Retinal pigment epithelial cell (primary cell): ENCODE results near the gene GOLGA8T.
"Not testable (repeated sequence)": the region's sequence is repeated elsewhere in the genome, so short reads cannot be mapped to it uniquely, and the experiment has no call there.

Source experiments
- DNase-seq: peaks from one replicate; pipeline ENCODE4 v3.0.0-alpha.2; 2010; ENCODE audit warnings: low read depth
- H3K4me3 ChIP-seq: 2 replicates; pipeline ENCODE4 v1.5.1; 2011; ENCODE audit warnings: mild to moderate bottlenecking, low read length, control low read depth, moderate library complexity
- CTCF ChIP-seq: conservative IDR thresholded peaks from 2 replicates; pipeline ENCODE4 v1.5.1; 2011; ENCODE audit warnings: low read depth, low read length, control low read depth, inconsistent platforms

Gene GOLGA8T

GRCh38 chr15:30134751-30135150, at the start of gene GOLGA8T:
Gene GOLGA8T (plus strand): TSS chr15:30135051. CDS start chr15:30135149, 98 bp downstream.
- H3K4me3 ChIP-seq, DNase-seq: not testable (repeated sequence)

GRCh38 chr15:30097827-30098226, 37.0 kb upstream of the GOLGA8T start:
- not testable (repeated sequence) for H3K4me3 ChIP-seq, DNase-seq

- DNase-seq, H3K4me3 ChIP-seq: not testable (repeated sequence)
Observed at GRCh38 chr15:30102890-30103289, 32.0 kb upstream of the GOLGA8T start.

- DNase-seq, result not testable (repeated sequence)
- peak overlapping the region; percentile 37 for H3K4me3 ChIP-seq
Observed at GRCh38 chr15:30103941-30104507, 30.8 kb upstream of the GOLGA8T start.

- not testable (repeated sequence) for DNase-seq, H3K4me3 ChIP-seq
Observed at GRCh38 chr15:30110591-30110990, 24.3 kb upstream of the GOLGA8T start.

GRCh38 chr15:30130066-30130465, 4.8 kb upstream of the GOLGA8T start:
- DNase-seq, H3K4me3 ChIP-seq: not testable (repeated sequence)

- not testable (repeated sequence) for DNase-seq, H3K4me3 ChIP-seq
Observed at GRCh38 chr15:30143246-30143645, 8.4 kb downstream of the GOLGA8T start.

- not testable (repeated sequence) for H3K4me3 ChIP-seq, DNase-seq
Observed at GRCh38 chr15:30149891-30150290, 15.0 kb downstream of the GOLGA8T start.

GRCh38 chr15:30162479-30163357, 27.9 kb downstream of the GOLGA8T start:
- H3K4me3 ChIP-seq, DNase-seq: not testable (repeated sequence)

GRCh38 chr15:30163759-30164158, 28.9 kb downstream of the GOLGA8T start:
- not testable (repeated sequence) for H3K4me3 ChIP-seq

GRCh38 chr15:30164257-30164656, 29.4 kb downstream of the GOLGA8T start:
- not testable (repeated sequence) for H3K4me3 ChIP-seq, DNase-seq

More at GRCh38 chr15:30163759-30164158, 28.9 kb downstream of the GOLGA8T start:
- not testable (repeated sequence) for DNase-seq

GRCh38 chr15:30167403-30167802, 32.6 kb downstream of the GOLGA8T start:
- H3K4me3 ChIP-seq, result not testable (repeated sequence)

GRCh38 chr15:30167886-30168285, 33.0 kb downstream of the GOLGA8T start:
- not testable (repeated sequence) for H3K4me3 ChIP-seq, DNase-seq

More at GRCh38 chr15:30167403-30167802, 32.6 kb downstream of the GOLGA8T start:
- DNase-seq, result not testable (repeated sequence)

GRCh38 chr15:30171452-30171851, 36.6 kb downstream of the GOLGA8T start:
- H3K4me3 ChIP-seq, DNase-seq: not testable (repeated sequence)

GRCh38 chr15:30173041-30173608, 38.3 kb downstream of the GOLGA8T start:
- TF ChIP-seq CTCF, result peak; percentile 13
- not testable (repeated sequence) for H3K4me3 ChIP-seq, DNase-seq

GRCh38 chr15:30175291-30175690, 40.4 kb downstream of the GOLGA8T start:
- H3K4me3 ChIP-seq, DNase-seq: not testable (repeated sequence)

GRCh38 chr15:30176613-30177012, 41.8 kb downstream of the GOLGA8T start:
- H3K4me3 ChIP-seq, DNase-seq: not testable (repeated sequence)

- DNase-seq, H3K4me3 ChIP-seq: not testable (repeated sequence)
Observed at GRCh38 chr15:30179814-30180213, 45.0 kb downstream of the GOLGA8T start.

GRCh38 chr15:30185495-30185894, 50.6 kb downstream of the GOLGA8T start:
- not testable (repeated sequence) for H3K4me3 ChIP-seq, DNase-seq
